HEK293 (cell line): ENCODE measurements around the gene CARNS1.

ENCODE experiments used
- FEZF1 ChIP-seq: fragments of 450-650 bp; formaldehyde crosslinking; IDR thresholded peaks from 2 replicates; pipeline ENCODE4 v1.5.1; 2016; ENCODE audit warnings: missing biosample characterization, missing genetic modification characterization
- GLI2 ChIP-seq: fragments of 450-650 bp; formaldehyde crosslinking; IDR thresholded peaks from 2 replicates; pipeline ENCODE4; 2017; ENCODE audit warnings: missing biosample characterization, missing genetic modification characterization, low read depth, borderline replicate concordance
- GLI4 ChIP-seq: fragments of 450-650 bp; formaldehyde crosslinking; IDR thresholded peaks from 2 replicates; pipeline ENCODE4 v1.5.1; 2016; ENCODE audit warnings: missing biosample characterization, missing genetic modification characterization
- MEIS1 ChIP-seq: sonication (generic); formaldehyde crosslinking; IDR thresholded peaks from 2 replicates; pipeline ENCODE4 v1.8.1; 2022; ENCODE audit warnings: missing genetic modification reagents, mild to moderate bottlenecking, borderline replicate concordance
- ZBTB21 ChIP-seq: fragments of 450-650 bp; formaldehyde crosslinking; IDR thresholded peaks from 2 replicates; pipeline ENCODE4 v1.5.1; 2017; ENCODE audit warnings: missing biosample characterization, missing genetic modification characterization
- ZBTB48 ChIP-seq: fragments of 450-650 bp; formaldehyde crosslinking; IDR thresholded peaks from 2 replicates; pipeline ENCODE4 v1.5.1; 2016; ENCODE audit warnings: missing biosample characterization, missing genetic modification characterization
- ZBTB7A ChIP-seq: fragments of 450-650 bp; formaldehyde crosslinking; IDR thresholded peaks from 2 replicates; pipeline ENCODE4 v1.5.1; 2016; ENCODE audit warnings: low read depth, missing biosample characterization, missing genetic modification characterization
- ZBTB8A ChIP-seq: fragments of 450-650 bp; formaldehyde crosslinking; IDR thresholded peaks from 2 replicates; pipeline ENCODE4 v1.5.1; 2016; ENCODE audit warnings: missing biosample characterization, missing genetic modification characterization
- ZFP37 ChIP-seq: fragments of 450-650 bp; formaldehyde crosslinking; IDR thresholded peaks from 2 replicates; pipeline ENCODE4 v1.5.1; 2016; ENCODE audit warnings: missing biosample characterization, missing genetic modification characterization
- ZFP69B ChIP-seq: fragments of 450-650 bp; formaldehyde crosslinking; IDR thresholded peaks from 2 replicates; pipeline ENCODE4 v1.5.1; 2016; ENCODE audit warnings: missing biosample characterization, missing genetic modification characterization
- ZIC2 ChIP-seq: fragments of 450-650 bp; formaldehyde crosslinking; IDR thresholded peaks from 2 replicates; pipeline ENCODE4 v1.5.1; 2016; ENCODE audit warnings: missing biosample characterization, missing genetic modification characterization
- ZNF341 ChIP-seq: fragments of 450-650 bp; formaldehyde crosslinking; IDR thresholded peaks from 2 replicates; pipeline ENCODE4; 2016; ENCODE audit warnings: low read depth, missing biosample characterization, missing genetic modification characterization
- ZNF394 ChIP-seq: fragments of 450-650 bp; formaldehyde crosslinking; IDR thresholded peaks from 2 replicates; pipeline ENCODE4 v1.5.1; 2016; ENCODE audit warnings: missing biosample characterization, missing genetic modification characterization, mild to moderate bottlenecking, moderate library complexity, borderline replicate concordance
- ZNF423 ChIP-seq: fragments of 450-650 bp; formaldehyde crosslinking; IDR thresholded peaks from 2 replicates; pipeline ENCODE4 v1.5.1; 2016; ENCODE audit warnings: missing biosample characterization, missing genetic modification characterization
- ZNF580 ChIP-seq: fragments of 450-650 bp; formaldehyde crosslinking; IDR thresholded peaks from 2 replicates; pipeline ENCODE4 v1.5.1; 2016; ENCODE audit warnings: missing biosample characterization, missing genetic modification characterization
- ZNF621 ChIP-seq: fragments of 450-650 bp; formaldehyde crosslinking; IDR thresholded peaks from 2 replicates; pipeline ENCODE4 v1.5.1; 2017; ENCODE audit warnings: missing biosample characterization, missing genetic modification characterization
- ZNF670 ChIP-seq: fragments of 450-650 bp; formaldehyde crosslinking; IDR thresholded peaks from 2 replicates; pipeline ENCODE4 v1.5.1; 2016; ENCODE audit warnings: missing biosample characterization, missing genetic modification characterization, low read depth
- ZNF707 ChIP-seq: fragments of 450-650 bp; formaldehyde crosslinking; IDR thresholded peaks from 2 replicates; pipeline ENCODE4 v1.5.1; 2016; ENCODE audit warnings: missing biosample characterization, missing genetic modification characterization
- ZNF768 ChIP-seq: fragments of 450-650 bp; formaldehyde crosslinking; IDR thresholded peaks from 2 replicates; pipeline ENCODE4 v1.5.1; 2018; ENCODE audit warnings: missing biosample characterization, mild to moderate bottlenecking, missing genetic modification characterization
- ZNF776 ChIP-seq: fragments of 450-650 bp; formaldehyde crosslinking; IDR thresholded peaks from 2 replicates; pipeline ENCODE4 v1.5.0; 2017; ENCODE audit warnings: missing biosample characterization, missing genetic modification characterization, borderline replicate concordance
- ZNF792 ChIP-seq: fragments of 450-650 bp; formaldehyde crosslinking; IDR thresholded peaks from 2 replicates; pipeline ENCODE4 v1.5.1; 2016; ENCODE audit warnings: missing biosample characterization, missing genetic modification characterization
- ZNF843 ChIP-seq: fragments of 450-650 bp; formaldehyde crosslinking; IDR thresholded peaks from 2 replicates; pipeline ENCODE4 v1.5.1; 2016; ENCODE audit warnings: missing biosample characterization, missing genetic modification characterization
- ZSCAN30 ChIP-seq: fragments of 450-650 bp; IDR thresholded peaks from 2 replicates; pipeline ENCODE4 v1.5.1; 2018; ENCODE audit warnings: missing biosample characterization, mild to moderate bottlenecking, missing genetic modification characterization, moderate library complexity
- ZXDB ChIP-seq: fragments of 450-650 bp; formaldehyde crosslinking; IDR thresholded peaks from 2 replicates; pipeline ENCODE4 v1.5.1; 2016; ENCODE audit warnings: missing biosample characterization, missing genetic modification characterization
- TF ChIP-seq, protein P1 (sequence below): fragments of 450-650 bp; formaldehyde crosslinking; IDR thresholded peaks from 2 replicates; pipeline ENCODE4 v1.5.1; 2016; ENCODE audit warnings: missing biosample characterization, missing genetic modification characterization, borderline replicate concordance
- TF ChIP-seq, protein P2 (sequence below): fragments of 450-650 bp; formaldehyde crosslinking; IDR thresholded peaks from 2 replicates; pipeline ENCODE4 v1.5.1; 2016; ENCODE audit warnings: missing biosample characterization, missing genetic modification characterization
- TF ChIP-seq, protein P3 (sequence below): fragments of 450-650 bp; formaldehyde crosslinking; optimal IDR thresholded peaks from 2 replicates; pipeline ENCODE3; 2016; ENCODE audit warnings: missing biosample characterization, mild to moderate bottlenecking, missing genetic modification characterization
- TF ChIP-seq, protein P4 (sequence below): fragments of 450-650 bp; formaldehyde crosslinking; IDR thresholded peaks from 2 replicates; pipeline ENCODE4 v1.5.1; 2016; ENCODE audit warnings: missing biosample characterization, missing genetic modification characterization

CARNS1 gene

GRCh38 chr11:67428052-67429001 is 12.8 kb downstream of the CARNS1 start, which contains the start of gene RPS6KB2 (continued):
- TF ChIP-seq FEZF1 (tag by site-specific recombination) (no peak), ZBTB21 (peak; percentile 69; the same call in 1 of the 2 replicates), ZNF707 (tag by site-specific recombination) (no peak), ZNF580 (tag by site-specific recombination) (0 out of 2 replicates have a peak, but pooled peaks have one; percentile 35), ZNF768 (no peak), ZNF843 (tag by site-specific recombination) (0 out of 2 replicates have a peak, but pooled peaks have one; percentile 22), ZNF670 (tag by site-specific recombination) (no peak), ZNF792 (no peak), ZSCAN30 (tag by site-specific recombination) (peak; percentile 50; the same call in 1 of the 2 replicates), ZXDB (tag by site-specific recombination) (peak; percentile 78), ZIC2 (tag by site-specific recombination) (0 out of 2 replicates have a peak, but pooled peaks have one; percentile 18), ZNF394 (tag by site-specific recombination) (0 out of 2 replicates have a peak, but pooled peaks have one; percentile 35), GLI4 (tag by site-specific recombination) (no peak), ZNF621 (tag by site-specific recombination) (no peak), GLI2 (tag by site-specific recombination) (no peak), ZNF776 (tag by site-specific recombination) (no peak), ZNF341 (tag by site-specific recombination) (peak; percentile 54; the same call in 1 of the 2 replicates), ZFP37 (no peak), MEIS1 (no peak), ZBTB48 (tag by site-specific recombination) (no peak), ZBTB7A (no peak), ZBTB8A (tag by site-specific recombination) (0 out of 2 replicates have a peak, but pooled peaks have one; percentile 17), ZNF423 (tag by site-specific recombination) (no peak), ZFP69B (tag by site-specific recombination) (no peak)
- TF ChIP-seq, protein P1, sequence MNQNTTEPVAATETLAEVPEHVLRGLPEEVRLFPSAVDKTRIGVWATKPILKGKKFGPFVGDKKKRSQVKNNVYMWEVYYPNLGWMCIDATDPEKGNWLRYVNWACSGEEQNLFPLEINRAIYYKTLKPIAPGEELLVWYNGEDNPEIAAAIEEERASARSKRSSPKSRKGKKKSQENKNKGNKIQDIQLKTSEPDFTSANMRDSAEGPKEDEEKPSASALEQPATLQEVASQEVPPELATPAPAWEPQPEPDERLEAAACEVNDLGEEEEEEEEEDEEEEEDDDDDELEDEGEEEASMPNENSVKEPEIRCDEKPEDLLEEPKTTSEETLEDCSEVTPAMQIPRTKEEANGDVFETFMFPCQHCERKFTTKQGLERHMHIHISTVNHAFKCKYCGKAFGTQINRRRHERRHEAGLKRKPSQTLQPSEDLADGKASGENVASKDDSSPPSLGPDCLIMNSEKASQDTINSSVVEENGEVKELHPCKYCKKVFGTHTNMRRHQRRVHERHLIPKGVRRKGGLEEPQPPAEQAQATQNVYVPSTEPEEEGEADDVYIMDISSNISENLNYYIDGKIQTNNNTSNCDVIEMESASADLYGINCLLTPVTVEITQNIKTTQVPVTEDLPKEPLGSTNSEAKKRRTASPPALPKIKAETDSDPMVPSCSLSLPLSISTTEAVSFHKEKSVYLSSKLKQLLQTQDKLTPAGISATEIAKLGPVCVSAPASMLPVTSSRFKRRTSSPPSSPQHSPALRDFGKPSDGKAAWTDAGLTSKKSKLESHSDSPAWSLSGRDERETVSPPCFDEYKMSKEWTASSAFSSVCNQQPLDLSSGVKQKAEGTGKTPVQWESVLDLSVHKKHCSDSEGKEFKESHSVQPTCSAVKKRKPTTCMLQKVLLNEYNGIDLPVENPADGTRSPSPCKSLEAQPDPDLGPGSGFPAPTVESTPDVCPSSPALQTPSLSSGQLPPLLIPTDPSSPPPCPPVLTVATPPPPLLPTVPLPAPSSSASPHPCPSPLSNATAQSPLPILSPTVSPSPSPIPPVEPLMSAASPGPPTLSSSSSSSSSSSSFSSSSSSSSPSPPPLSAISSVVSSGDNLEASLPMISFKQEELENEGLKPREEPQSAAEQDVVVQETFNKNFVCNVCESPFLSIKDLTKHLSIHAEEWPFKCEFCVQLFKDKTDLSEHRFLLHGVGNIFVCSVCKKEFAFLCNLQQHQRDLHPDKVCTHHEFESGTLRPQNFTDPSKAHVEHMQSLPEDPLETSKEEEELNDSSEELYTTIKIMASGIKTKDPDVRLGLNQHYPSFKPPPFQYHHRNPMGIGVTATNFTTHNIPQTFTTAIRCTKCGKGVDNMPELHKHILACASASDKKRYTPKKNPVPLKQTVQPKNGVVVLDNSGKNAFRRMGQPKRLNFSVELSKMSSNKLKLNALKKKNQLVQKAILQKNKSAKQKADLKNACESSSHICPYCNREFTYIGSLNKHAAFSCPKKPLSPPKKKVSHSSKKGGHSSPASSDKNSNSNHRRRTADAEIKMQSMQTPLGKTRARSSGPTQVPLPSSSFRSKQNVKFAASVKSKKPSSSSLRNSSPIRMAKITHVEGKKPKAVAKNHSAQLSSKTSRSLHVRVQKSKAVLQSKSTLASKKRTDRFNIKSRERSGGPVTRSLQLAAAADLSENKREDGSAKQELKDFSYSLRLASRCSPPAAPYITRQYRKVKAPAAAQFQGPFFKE (tag by site-specific recombination): no peak
- TF ChIP-seq, protein P2, sequence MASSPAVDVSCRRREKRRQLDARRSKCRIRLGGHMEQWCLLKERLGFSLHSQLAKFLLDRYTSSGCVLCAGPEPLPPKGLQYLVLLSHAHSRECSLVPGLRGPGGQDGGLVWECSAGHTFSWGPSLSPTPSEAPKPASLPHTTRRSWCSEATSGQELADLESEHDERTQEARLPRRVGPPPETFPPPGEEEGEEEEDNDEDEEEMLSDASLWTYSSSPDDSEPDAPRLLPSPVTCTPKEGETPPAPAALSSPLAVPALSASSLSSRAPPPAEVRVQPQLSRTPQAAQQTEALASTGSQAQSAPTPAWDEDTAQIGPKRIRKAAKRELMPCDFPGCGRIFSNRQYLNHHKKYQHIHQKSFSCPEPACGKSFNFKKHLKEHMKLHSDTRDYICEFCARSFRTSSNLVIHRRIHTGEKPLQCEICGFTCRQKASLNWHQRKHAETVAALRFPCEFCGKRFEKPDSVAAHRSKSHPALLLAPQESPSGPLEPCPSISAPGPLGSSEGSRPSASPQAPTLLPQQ (tag by site-specific recombination): no peak
- TF ChIP-seq, protein P3, sequence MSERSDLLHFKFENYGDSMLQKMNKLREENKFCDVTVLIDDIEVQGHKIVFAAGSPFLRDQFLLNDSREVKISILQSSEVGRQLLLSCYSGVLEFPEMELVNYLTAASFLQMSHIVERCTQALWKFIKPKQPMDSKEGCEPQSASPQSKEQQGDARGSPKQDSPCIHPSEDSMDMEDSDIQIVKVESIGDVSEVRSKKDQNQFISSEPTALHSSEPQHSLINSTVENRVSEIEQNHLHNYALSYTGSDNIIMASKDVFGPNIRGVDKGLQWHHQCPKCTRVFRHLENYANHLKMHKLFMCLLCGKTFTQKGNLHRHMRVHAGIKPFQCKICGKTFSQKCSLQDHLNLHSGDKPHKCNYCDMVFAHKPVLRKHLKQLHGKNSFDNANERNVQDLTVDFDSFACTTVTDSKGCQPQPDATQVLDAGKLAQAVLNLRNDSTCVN (tag by site-specific recombination): peak; percentile 94
- TF ChIP-seq, protein P4, sequence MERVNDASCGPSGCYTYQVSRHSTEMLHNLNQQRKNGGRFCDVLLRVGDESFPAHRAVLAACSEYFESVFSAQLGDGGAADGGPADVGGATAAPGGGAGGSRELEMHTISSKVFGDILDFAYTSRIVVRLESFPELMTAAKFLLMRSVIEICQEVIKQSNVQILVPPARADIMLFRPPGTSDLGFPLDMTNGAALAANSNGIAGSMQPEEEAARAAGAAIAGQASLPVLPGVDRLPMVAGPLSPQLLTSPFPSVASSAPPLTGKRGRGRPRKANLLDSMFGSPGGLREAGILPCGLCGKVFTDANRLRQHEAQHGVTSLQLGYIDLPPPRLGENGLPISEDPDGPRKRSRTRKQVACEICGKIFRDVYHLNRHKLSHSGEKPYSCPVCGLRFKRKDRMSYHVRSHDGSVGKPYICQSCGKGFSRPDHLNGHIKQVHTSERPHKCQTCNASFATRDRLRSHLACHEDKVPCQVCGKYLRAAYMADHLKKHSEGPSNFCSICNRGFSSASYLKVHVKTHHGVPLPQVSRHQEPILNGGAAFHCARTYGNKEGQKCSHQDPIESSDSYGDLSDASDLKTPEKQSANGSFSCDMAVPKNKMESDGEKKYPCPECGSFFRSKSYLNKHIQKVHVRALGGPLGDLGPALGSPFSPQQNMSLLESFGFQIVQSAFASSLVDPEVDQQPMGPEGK (tag by site-specific recombination): peak; percentile 61; the same call in 1 of the 2 replicates
